Sigmoid colon (tissue), 7 donors: ENCODE measurements around the gene STK39. TPM values are rescaled to one million over a fixed set of nuclear protein-coding genes. Genes with fewer than 3 reads are reported as not detected.

Experiments
- DNase-seq: peaks from one replicate; pipeline ENCODE4 v3.0.0-alpha.2; 2019
- H3K27ac ChIP-seq, 4 donors: fragments of 200-600 bp; sonication (generic); one replicate each; pipeline ENCODE4 v1.5.1; 2016 to 2019; ENCODE audit warnings: mild to moderate bottlenecking in 1 of 4
- H3K27me3 ChIP-seq, 3 donors: fragments of 200-600 bp; sonication (generic); one replicate each; pipeline ENCODE4 v1.5.1; 2019; ENCODE audit warnings: mild to moderate bottlenecking in 1 of 3
- H3K36me3 ChIP-seq, 4 donors: fragments of 200-600 bp; sonication (generic); one replicate each; pipeline ENCODE4 v1.5.1; 2016 to 2019
- H3K4me1 ChIP-seq, 4 donors: fragments of 200-600 bp; sonication (generic); one replicate each; pipeline ENCODE4 v1.5.1; 2017 to 2019
- H3K4me3 ChIP-seq, 4 donors: fragments of 200-600 bp; sonication (generic); one replicate each; pipeline ENCODE4 v1.5.1; 2017 to 2019; ENCODE audit warnings: mild to moderate bottlenecking in 2 of 4, moderate library complexity in 1 of 4
- H3K9me3 ChIP-seq, 4 donors: fragments of 200-600 bp in 3 of 4; sonication (generic) in 3 of 4; one replicate each; pipeline versions ENCODE4 v1.5.1 to v1.6.1; 2013 to 2019
- CTCF ChIP-seq, 4 experiments: fragments of 450-650 bp in 3 of 4; fragments of 200-600 bp in 1 of 4; IDR thresholded peaks; one replicate each; pipeline ENCODE4 v1.5.1; 2016 to 2019; ENCODE audit warnings: antibody characterized with exemption in 4 of 4, mild to moderate bottlenecking in 3 of 4, moderate library complexity in 2 of 4
- EP300 ChIP-seq, 4 donors: sonication (generic); formaldehyde crosslinking; IDR thresholded peaks; one replicate each; pipeline ENCODE4 v1.6.1; 2017; ENCODE audit warnings: antibody characterized with exemption in 4 of 4
- POLR2A ChIP-seq, 2 donors: fragments of 450-650 bp; IDR thresholded peaks; one replicate each; pipeline ENCODE4 v1.6.1; 2016; ENCODE audit warnings: antibody characterized with exemption in 2 of 2, mild to moderate bottlenecking in 2 of 2, moderate library complexity in 2 of 2
- POLR2AphosphoS5 ChIP-seq, 4 donors: sonication (generic); formaldehyde crosslinking; IDR thresholded peaks; one replicate each; pipeline ENCODE4 v1.6.1; 2017; ENCODE audit warnings: antibody characterized with exemption in 4 of 4
- WGBS, 2 donors: extraction: QIAGEN DNeasy Blood & Tissue Kit; methylation state at CpG; one replicate each; pipeline ENCODE4 v1.1.7; 2013; 5-methylcytosine and 5-hydroxymethylcytosine counted together
- intact Hi-C: fragments of 100-400 bp; cut with DNase I; formaldehyde crosslinking; loops from one replicate; pipeline ENCODE4 v1.15.1; 2023
- polyA plus RNA-seq, 3 donors: library from polyadenylated mRNA; stranded (reverse); fragments of 200-250 nt; gene quantifications; one replicate each; pipeline ENCODE4 v1.2.3, GENCODE V29; 2013
- total RNA-seq, 4 donors: library from RNA; depleted of rRNA; stranded (reverse); fragments of >200 nt; gene quantifications; one replicate each; pipeline ENCODE4 v1.1.0, GENCODE V29; 2016
- donor health status: healthy with polysubstance abuse.
- donor health status: Bipolar disorder and iron deficiency.
- donor health status: healthy.

Gene STK39
- total and polyA plus RNA-seq, 7 donors = 13.4 to 44.9 (median 24.1) TPM

GRCh38 chr2:168290391-168290790, 43.0 kb upstream of the STK39 start:
- H3K4me3 ChIP-seq = no peak overlapping the region
- 38 to 84% methylated on average over 7 of the region's 7 CpGs for WGBS, 2 donors
- no peaks in the 10 kb centered on the region for H3K4me1 ChIP-seq
- intact Hi-C loops = no loop called here
- TF ChIP-seq EP300 (IDR thresholded peaks at IDR 0.05) = no peak
- no peak for TF ChIP-seq POLR2A (IDR thresholded peaks at IDR 0.05)
- no peak for TF ChIP-seq POLR2AphosphoS5 (IDR thresholded peaks at IDR 0.05)
- TF ChIP-seq CTCF (IDR thresholded peaks at IDR 0.05) = no peak
- no peaks in the 10 kb centered on the region for H3K9me3 ChIP-seq
- no peak overlapping the region for H3K27ac ChIP-seq
- H3K36me3 ChIP-seq = no peaks in the 10 kb centered on the region
- DNase-seq = no peak
- H3K27me3 ChIP-seq = no peaks in the 10 kb centered on the region

GRCh38 chr2:168289880-168290279, 42.5 kb upstream of the STK39 start:
- intact Hi-C loops = no loop called here
- H3K27ac ChIP-seq = no peak overlapping the region
- no peak for DNase-seq
- WGBS, 2 donors = 22 to 74% methylated on average over 6 of the region's 6 CpGs
- no peaks in the 10 kb centered on the region for H3K9me3 ChIP-seq
- no peaks in the 10 kb centered on the region for H3K4me1 ChIP-seq
- H3K36me3 ChIP-seq = no peaks in the 10 kb centered on the region
- TF ChIP-seq POLR2AphosphoS5 (IDR thresholded peaks at IDR 0.05) = no peak
- no peak for TF ChIP-seq POLR2A (IDR thresholded peaks at IDR 0.05)
- no peak overlapping the region for H3K4me3 ChIP-seq
- no peaks in the 10 kb centered on the region for H3K27me3 ChIP-seq

DNA sequence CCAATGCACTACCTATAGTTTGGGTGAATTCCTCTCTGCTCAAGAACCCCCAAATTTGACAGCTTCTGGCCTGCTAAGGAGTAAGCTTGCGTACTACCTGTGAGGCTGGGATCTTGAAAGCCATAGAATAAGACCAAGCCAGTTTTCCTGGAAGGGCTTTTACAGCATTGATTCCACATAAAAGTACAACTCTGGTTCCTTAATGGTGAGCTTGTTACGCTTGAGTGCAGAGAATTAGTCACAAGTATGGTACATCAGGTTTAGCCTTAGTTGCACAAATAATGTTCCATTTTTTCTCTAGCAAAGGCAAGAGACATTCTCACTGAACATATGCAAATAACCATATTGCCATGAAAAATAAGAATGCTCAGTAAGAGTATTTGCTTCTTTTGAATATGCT, 39.1 kb upstream of the STK39 start:
- no peak for DNase-seq
- H3K4me3 ChIP-seq = no peak overlapping the region
- H3K9me3 ChIP-seq = no peaks in the 10 kb centered on the region
- intact Hi-C loops = no loop called here
- TF ChIP-seq CTCF (IDR thresholded peaks at IDR 0.05) (no peak), POLR2AphosphoS5 (IDR thresholded peaks at IDR 0.05) (no peak), EP300 (IDR thresholded peaks at IDR 0.05) (no peak), POLR2A (IDR thresholded peaks at IDR 0.05) (no peak)
- H3K4me1 ChIP-seq = peaks cover 0 to 7% (median 0%) of the 10 kb centered on the region in 4 donors
- H3K27ac ChIP-seq = no peak overlapping the region
- no peaks in the 10 kb centered on the region for H3K27me3 ChIP-seq
- 71 to 94% methylated on average over 2 of the region's 2 CpGs for WGBS, 2 donors
- H3K36me3 ChIP-seq = no peaks in the 10 kb centered on the region

DNA sequence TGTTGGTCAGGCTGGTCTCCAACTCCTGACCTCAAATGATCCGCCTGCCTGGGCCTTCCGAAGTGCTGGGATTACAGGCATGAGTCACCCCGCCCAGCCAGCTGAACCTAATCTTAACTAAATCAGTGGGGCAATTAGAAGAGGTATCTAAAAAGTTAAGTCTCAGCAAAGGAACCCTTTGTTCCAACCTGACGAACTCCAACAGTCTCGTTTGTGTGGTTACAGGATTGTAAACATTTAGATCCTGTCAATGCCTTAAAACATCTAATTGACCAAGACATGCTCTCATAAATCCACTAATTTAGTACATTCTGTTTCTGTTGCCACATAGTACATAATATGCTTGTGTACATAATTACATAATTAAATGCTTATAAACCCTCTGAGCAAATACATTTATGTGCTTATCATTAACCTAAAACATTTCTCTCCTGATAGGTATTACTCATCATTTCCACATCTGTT, 31.1 kb upstream of the STK39 start:
- no peak for DNase-seq
- Histone ChIP-seq H3K27me3 (no peaks in the 10 kb centered on the region), H3K36me3 (no peaks in the 10 kb centered on the region), H3K27ac (no peak overlapping the region), H3K9me3 (no peaks in the 10 kb centered on the region), H3K4me1 (peaks cover 0 to 5% (median 0%) of the 10 kb centered on the region in 4 donors), H3K4me3 (no peak overlapping the region)
- TF ChIP-seq POLR2A (IDR thresholded peaks at IDR 0.05) (no peak), CTCF (IDR thresholded peaks at IDR 0.05) (no peak), POLR2AphosphoS5 (IDR thresholded peaks at IDR 0.05) (no peak), EP300 (IDR thresholded peaks at IDR 0.05) (no peak)
- intact Hi-C loops = no loop called here
- WGBS, 2 donors = 10 to 63% methylated on average over 5 of the region's 5 CpGs

DNA sequence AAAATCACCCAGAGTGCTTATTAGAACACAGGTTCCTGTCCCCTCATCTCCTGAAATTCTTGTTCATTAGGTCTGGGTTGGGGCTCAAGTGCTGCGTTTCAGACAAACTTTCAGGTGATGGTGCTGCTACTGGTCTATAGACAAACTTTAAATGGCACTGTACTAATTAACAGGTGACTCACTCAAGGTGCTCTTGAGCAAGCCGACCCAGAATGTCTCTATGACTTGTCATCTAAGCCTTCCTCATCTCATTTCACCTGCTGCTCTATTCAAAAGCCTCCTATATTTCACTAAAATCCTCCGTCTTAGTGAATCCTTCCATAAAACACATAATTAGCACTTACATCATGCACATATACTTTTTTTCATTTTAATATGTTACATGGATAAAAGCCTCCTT, 29.9 kb upstream of the STK39 start:
- Histone ChIP-seq H3K27ac (no peak overlapping the region), H3K4me1 (no peaks in the 10 kb centered on the region), H3K36me3 (no peaks in the 10 kb centered on the region), H3K27me3 (no peaks in the 10 kb centered on the region), H3K9me3 (no peaks in the 10 kb centered on the region), H3K4me3 (no peak overlapping the region)
- intact Hi-C loops = no loop called here
- WGBS, 2 donors = 78 to 85% methylated on average over 3 of the region's 3 CpGs
- no peak for DNase-seq
- TF ChIP-seq POLR2AphosphoS5 (IDR thresholded peaks at IDR 0.05) (no peak), POLR2A (IDR thresholded peaks at IDR 0.05) (no peak), CTCF (IDR thresholded peaks at IDR 0.05) (no peak), EP300 (IDR thresholded peaks at IDR 0.05) (no peak)
